GM21528 (cell line): ENCODE measurements around the gene SNX33.
"Not testable (repeated sequence)": the region's sequence is repeated elsewhere in the genome, so short reads cannot be mapped to it uniquely, and the experiment has no call there.

Experiments
- ATAC-seq: cut with Tn5 transposase; IDR thresholded peaks from one replicate; pipeline ENCODE4 v1.9.1; 2021; ENCODE audit warnings: mild to moderate bottlenecking, moderate library complexity; ENCODE audit not compliant: unreplicated experiment, low FRiP score

Gene SNX33, protein sequence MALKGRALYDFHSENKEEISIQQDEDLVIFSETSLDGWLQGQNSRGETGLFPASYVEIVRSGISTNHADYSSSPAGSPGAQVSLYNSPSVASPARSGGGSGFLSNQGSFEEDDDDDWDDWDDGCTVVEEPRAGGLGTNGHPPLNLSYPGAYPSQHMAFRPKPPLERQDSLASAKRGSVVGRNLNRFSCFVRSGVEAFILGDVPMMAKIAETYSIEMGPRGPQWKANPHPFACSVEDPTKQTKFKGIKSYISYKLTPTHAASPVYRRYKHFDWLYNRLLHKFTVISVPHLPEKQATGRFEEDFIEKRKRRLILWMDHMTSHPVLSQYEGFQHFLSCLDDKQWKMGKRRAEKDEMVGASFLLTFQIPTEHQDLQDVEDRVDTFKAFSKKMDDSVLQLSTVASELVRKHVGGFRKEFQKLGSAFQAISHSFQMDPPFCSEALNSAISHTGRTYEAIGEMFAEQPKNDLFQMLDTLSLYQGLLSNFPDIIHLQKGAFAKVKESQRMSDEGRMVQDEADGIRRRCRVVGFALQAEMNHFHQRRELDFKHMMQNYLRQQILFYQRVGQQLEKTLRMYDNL

DNA sequence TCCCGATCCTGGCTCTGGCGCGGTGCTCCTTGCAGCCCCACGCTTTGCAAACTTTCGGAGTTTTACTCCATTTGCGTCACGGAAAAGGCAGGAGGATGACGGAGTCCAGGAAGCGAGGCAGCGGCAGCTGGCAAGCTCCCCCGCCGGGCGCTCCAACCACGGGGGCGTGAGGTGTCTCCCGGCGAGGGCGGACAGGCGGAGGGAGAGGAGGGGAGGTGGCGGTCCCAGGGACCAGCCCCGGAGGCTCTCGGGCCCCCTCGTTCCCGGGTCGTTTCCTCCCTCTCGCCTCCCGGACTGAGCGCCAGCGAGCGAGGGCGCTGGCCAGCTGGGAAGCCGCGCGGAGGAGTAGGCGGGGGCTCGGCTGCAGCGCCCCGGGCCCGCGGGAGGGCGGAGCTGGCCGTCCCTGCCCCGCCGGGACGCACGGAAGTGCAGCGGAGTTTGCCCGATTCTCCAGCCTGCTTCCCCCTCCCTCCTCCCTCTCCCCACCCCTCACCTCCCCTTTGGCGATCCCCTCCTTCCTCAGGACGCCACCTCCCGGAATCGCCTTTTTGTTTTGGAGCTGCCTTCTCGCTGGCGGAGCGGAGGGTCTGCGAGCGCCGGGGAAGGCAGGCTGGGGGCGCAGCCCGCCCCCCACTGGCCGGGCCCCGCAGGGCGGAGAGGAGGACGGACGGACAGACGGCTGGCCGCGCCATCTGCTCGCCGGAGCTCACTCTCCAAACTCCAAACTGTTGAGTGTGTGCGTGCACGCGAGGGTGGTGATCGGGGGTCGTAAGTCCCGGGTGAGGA, at the start of gene SNX33:
SNX33 (plus strand) TSS at position 543 of the 786 bp plus-strand sequence. CDS start 1,191 bp downstream, outside the sequence.
- ATAC-seq = no peak

DNA sequence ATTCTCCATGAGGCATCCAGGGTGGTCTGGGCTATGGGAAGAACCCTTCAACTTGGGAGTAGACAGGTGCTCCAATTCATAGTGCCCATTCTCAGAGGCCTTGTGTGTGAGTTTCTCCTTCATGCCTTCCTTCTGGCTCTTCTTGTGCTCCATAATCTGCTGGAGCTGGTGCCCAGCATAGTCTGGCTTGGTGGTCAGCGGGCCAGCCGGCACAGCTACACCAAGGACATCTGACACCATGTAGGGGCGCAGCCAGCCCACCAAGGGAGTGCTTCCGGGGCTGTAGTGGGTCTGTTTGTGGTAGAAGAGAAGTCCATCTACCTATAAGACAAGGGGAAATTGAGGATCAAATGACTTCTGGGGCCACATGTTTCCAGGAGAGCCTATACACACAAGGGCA, 49.4 kb upstream of the SNX33 start:
- ATAC-seq = no peak

DNA sequence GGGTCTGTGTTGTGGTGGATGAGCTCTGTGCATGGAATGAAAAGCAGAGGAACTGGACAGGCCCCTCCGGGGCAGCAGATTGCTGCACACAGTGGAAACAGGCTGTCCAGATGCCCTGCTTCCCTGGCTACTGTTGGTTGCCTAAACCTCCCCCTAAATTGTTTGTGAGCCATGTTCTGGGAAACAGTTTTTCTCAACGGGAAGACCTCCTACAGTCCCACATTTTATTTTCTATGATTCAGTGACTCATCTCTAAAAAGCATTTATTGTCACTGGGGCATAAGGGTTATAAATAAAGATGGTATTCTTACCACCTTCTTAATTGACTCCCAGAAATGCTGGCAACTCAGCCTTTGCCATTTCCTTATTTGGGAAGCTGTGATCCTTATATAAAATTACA, 48.3 kb upstream of the SNX33 start:
- ATAC-seq = no peak

DNA sequence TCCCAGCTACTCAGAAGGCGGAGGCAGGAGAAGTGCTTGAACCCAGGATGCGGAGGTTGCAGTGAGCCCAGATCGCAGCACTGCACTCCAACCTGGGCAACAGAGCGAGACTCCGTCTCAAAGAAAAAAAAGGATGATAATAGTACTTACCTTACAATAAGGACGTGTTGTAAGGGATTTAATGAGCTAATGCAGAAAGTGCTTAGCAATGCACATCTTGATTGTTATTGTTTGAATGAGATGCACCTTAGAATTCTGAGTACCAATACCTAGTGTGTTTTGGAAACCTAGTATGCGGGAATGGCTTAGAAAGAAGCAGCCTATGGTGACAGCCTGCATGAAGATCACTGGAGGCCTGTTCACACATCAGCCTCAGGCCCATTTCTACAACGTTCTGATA, 41.7 kb upstream of the SNX33 start:
- ATAC-seq = no peak

DNA sequence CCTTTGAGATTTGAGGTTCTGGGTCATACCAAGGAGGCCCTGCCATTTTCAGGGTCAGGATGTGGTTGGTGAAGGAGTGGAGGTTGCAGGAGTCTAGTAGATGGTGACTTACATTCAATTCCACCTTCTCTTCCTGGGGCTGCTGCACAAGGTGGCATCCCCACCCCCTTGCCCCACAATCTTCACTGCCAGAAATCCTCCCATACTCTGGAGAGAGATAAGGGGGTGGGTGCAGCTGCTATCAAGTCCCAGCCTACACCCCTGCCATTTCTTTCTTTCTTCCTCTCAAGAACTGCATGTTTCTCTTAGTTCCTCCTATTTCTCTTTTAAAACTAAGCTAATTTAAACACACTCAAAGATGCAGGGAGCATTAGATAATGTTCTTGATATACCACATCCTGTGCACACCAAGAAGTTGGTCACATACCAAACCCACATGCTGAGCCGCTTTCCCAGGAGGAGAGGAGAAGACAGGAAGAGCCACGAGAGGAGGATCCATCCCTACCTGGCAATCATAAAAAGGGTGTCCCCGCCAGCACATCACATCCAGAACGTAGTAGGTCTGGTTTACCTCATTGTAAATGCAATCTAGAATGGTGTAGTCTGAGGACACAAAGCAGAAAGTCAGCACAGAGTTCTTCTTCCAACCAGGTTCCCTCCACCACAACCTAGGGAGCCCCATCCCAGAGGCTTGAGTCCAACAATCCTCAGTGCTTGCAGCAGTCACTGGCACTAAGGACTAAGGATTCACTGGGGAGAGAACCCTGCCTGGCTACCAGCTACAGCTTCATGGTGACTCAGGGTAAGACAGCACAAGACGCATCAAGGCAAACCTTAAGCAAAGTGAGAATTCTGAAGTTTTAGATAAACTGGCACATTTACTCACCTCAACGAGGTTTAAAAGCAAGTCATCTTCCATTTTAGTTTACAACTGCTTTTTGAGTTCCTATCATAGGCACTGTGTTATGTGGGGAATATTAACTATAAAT, 40.7 kb upstream of the SNX33 start:
- no peak for ATAC-seq

DNA sequence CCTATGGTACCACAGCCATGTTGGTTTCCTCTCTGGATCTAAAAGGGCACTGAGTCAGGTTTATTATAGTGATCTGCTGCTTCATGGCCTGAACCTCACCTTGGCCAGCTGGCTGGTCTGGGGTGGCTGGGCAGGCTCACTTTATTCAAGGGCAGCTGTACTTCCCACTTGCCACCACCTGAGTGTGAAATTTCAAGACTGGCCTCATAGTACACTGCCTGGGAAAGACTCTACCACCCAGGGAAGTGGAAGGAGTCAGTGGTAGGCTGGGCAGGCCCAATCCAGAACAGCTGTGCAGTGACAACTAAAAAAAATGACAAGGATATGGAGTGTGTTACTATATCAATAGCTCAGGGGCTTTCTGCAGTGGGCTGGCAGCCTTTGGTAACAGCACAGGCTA, 30.9 kb upstream of the SNX33 start:
- no peak for ATAC-seq

DNA sequence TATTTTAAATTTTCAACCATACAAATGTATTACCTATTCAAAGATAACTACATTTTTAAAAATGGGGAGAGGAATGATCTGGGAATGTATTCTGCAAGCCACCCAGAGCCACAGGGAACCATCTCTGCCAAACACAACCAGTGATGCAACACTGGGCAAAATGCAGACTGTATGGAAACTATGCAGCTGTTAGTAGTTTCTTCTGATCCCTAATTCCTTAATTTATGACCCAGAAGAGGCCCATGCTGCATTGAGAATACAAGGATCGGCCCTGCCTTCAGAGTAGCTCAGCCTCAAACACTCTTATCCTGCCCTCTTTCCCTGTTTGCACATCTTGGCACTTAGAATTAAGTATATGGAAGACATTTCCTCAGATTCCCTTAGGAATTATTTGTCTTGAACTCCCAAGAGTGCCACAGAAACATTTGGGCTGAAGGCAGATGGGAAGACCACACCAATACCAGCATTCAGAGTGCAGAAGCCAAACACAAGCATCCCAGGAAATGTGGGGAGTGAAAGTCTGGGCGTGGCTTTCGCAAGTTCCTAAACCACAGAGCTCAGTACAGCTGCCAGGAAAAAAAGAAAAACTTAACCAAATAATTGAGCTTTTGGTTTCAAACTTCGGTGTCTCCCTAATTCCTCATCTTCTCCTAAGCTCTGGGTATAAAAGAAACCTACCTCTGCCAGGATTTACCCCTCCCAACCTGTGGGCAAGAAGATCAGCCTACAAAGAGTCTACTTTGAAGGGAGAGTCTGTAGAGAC, 27.5 kb upstream of the SNX33 start:
- ATAC-seq = no peak

DNA sequence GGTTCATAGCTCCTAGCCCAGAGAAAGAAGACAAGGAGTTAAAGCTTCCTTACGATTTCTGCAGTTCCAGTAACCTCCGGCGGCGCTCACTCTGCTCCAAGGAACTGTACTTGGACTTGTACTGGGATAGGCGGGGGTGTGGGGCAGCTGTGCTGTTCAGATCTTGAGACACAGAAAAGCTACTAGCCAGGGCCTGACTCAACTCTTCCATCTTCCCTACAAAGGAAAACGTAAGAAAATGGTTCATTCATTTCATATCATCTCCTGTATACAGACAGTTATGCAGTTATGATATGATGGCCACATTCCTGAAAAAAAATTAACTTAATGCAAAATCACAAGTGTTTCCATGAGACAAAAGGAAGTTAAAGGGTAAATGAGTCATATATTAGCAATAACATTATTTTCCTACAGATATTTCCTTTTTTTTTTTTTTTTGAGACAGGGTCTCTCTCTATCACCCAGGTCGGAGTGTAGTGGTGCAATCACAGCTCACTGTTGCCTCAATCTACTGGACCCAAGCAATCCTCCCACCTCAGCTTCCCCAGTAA, 26.8 kb upstream of the SNX33 start:
- no peak for ATAC-seq

DNA sequence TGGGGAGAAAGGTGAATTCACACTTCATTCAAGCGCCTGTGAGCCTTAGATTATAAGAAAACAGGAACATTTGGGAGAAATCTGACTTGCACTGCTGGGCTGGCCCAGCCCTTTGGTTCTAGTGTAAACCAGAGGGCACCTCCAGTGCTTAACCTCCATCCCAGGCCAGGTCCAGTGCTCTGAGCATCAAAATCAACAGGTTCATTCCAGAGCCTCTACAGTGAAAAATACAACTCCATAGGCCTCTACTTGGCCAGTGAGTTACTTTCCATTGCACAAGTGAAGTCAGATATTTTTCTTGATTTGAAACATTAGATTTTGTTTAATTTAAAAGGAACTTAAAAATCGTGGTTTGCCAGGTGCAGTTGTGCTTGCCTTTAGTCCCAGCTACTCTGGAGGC, 25.2 kb upstream of the SNX33 start:
- no peak for ATAC-seq

DNA sequence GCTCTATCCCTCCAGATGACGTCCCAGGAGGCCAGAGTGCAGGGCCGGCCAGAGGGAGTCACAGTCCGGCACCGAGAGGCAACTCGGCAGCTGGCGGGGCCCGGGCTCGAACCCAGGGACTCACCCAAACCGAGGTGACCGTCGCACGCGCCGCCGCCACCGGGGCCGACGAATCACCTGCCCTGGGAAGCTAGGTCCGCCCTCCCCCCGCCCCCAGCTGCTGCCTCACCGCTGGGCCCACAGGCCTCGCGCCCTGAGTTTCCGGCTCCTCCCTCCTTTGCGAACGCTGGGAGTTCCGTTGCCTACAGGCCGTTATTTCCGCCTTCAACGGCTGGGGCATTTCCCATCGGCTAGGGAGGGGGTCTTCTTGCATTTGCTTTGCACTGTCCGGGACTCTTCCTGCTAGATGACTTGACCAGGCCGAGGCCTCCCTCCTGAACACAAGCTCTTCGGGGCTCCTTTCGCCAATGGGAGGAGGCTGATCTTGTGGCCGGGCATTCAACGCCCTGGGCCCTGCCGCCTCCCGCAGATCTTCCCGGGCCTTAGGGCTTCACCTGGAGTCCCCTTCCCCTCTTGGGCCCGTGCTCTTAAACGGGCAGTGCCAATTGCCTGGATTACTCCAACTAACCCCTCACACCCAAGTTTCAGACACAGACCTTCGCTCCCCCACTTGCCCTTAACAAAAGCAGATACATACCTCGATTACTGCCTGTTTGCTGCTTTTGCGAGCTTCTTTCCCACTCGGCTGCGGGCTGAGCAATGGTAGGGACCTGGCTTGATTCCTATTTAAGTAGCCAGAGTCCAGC, 22.0 kb upstream of the SNX33 start, which contains the start of gene SNUPN:
SNUPN (minus strand) TSS at position 184 of the 806 bp plus-strand sequence. CDS start 4,674 bp downstream, outside the sequence.
- peak; percentile 75 for ATAC-seq

DNA sequence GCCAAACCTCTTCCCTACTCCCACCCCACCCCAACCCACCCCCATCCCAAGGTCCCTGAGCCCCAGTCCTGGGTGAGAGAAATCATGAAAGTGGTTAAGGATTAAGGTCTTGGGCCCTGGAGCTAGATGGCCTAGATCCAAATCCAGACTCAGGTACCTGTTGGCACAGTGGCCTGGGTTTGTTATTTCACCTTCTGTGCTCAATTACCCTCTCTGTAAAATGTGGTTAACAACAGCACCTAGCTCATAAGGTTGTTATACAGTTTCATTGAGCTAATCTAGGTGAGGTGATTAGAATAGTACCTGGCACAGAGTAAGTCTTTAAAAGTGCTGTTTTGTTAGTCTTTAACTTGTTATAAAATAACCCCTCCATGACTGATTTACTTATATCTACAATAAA, 15.8 kb upstream of the SNX33 start:
- ATAC-seq = no peak

DNA sequence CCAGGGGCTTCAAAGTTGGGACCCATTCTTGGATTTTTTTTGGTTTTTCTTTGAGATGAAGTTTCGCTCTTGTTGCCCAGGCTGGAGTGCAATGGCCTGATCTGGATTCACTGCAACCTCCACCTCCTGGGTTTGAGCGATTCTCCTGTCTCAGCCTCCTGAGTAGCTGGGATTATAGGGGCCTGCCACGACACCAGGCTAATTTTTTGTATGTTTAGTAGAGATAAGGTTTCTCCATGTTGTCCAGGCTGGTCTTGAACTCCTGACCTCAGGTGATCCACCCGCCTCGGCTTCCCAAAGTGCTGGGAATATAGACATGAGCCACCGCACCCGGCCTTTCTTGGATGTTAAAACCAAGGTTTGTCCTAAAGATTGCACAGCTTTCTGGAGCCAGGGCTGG, 13.8 kb upstream of the SNX33 start:
- not testable (repeated sequence) for ATAC-seq

DNA sequence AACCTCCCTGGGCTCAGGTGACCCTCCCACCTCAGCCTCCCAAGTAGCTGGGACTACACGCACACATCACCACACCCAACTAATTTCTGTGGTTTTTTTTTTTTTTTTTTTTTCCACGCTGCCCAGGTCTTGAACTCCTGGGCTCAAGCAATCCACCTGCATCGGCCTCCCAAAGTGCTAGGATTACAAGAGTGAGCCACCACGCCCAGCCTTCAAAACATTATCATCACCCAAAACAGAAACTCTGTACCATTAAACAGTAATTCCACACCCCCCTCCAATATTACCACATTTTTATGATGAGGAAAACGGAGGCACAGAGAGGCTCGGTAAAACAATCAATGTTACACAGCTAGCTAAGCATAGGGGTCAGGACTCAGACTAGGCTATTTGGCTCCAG, 11.7 kb upstream of the SNX33 start:
- no peak for ATAC-seq

DNA sequence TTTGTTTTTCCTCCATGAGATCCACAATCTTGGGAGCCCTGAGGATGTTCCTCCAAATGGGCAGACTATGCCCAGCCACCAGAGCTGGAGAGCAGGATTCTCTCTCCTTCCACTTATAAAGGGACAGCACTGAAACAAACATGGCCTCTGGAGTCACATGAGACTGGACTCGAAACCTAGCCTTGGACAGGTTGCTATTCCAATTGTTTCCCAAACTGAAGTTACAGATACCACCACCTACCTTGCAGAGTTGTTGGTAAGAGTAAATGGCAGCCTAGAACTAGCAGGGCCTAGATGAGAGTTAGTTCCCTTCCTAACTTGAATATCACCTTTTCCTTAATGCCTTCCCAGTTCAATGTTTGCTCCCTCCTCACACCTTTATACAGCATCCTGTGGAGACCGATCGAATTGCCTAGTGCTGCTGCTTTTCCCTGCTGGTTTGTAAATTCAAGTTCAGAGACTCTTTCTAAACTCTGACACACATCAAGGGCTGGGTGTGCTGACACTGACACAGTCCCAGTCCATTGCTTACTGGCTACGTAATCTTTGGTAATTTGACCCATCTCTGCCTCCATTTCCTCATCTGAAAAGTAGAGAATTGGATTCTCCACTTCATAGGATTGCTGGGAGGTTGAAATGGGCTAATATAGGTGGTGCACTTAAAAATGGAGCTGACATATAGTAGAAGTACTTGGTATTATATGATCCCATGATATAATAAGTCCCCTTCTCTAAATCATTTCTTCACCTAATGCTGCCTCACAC, 10.3 kb upstream of the SNX33 start:
- no peak for ATAC-seq

DNA sequence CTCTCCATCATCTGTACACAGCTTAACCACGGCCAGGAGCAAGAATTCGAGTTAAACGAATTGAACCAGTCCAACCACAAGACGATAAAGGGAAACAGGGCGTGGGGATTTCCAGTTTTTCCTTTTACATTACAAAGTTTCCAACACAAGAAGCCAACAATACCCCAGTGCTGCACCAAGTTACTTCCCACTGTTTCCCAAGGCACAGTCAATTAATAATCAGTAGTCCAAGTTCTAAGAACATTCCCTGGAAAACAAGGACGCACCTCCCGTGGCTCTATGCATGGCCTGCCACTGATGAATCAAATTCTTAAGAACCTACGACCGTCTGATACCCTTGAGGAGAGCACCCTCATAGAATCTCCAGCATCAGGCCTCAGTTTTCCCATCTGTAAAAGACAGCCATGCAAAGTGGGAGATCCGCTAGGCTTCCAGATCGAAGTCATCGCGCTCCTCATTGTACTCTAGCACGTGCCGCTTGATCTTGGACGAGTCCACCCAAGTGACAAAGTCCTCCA, 8.5 kb upstream of the SNX33 start:
- no peak for ATAC-seq

DNA sequence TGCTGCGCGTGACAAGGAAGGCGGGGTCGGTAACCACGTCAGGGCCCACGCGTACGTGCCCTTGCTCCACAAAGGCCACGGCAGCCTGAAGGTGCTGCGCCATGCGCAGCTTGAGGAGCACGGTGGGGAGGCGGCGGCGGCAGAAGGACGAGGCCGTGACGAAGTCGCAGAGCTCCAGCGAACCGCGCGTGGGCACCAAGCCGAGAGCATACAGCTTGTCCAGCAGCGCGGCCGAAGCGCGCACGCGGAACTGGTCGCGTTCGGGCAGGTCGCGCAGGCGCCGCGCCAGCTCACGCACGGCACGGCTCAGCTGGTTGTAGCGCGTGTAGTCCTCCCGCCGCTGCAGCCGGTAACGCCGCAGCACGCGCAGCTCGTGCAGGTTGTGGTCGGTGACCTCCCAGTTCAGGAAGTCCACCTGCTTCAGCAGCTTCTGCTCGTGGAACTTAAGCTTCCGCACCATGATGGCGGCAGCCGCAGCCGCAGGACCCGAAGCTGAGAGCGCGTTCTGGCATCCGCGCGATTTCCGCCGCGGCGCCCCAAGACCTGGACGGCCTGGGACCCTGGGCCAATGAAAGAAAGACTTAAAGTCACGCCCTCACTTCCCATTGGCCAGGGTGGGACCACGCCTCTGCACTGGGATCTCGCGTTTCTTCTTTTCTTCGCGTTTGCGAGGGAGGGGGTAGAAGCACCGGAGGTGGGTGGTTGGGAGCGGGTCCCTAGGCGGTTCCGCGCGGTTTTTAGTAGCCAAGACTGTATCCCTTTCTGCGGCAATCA, 7.8 kb upstream of the SNX33 start, which contains the start of gene IMP3:
IMP3 (minus strand) TSS at position 516 of the 774 bp plus-strand sequence; CDS start at position 460, 56 bp downstream.
- peak; percentile 92 for ATAC-seq
